GM12878 (cell line): ENCODE measurements around the gene MRPL27. TPM values are rescaled to one million over a fixed set of nuclear protein-coding genes. Genes with fewer than 3 reads are reported as not detected.

ENCODE experiments used
- ATAC-seq: fragments of 200-7000 bp; cut with Tn5 transposase; 3 replicates; pipeline ENCODE4 v1.9.1; 2020; ENCODE audit warnings: mild to moderate bottlenecking, moderate library complexity
- BruUV-seq: library from RNA; stranded (reverse); fragments of 400-500 nt; replicated peaks from 2 replicates; lab custom pipeline; 2021; lab: Mats Ljungman, UMichigan
- CTCF ChIA-PET: fragments of 300-600 bp; sonication (Branson Sonifier 250); formaldehyde crosslinking; extraction: SDS; loops from one replicate; lab custom pipeline; 2021; ENCODE audit warnings: inconsistent platforms; lab: Yijun Ruan, JAX
- POLR2A ChIA-PET: fragments of 350-600 bp; formaldehyde crosslinking; extraction: SDS; loops from one replicate; lab custom pipeline; 2021; ENCODE audit warnings: inconsistent platforms; lab: Charles Lee
- RAD21 ChIA-PET: fragments of 300-600 bp; sonication (Branson Sonifier 250); formaldehyde crosslinking; loops from one replicate; lab custom pipeline; 2023; ENCODE audit warnings: antibody characterized with exemption; ENCODE audit not compliant: unreplicated experiment; lab: Charles Lee
- SMC1A ChIA-PET: fragments of 300-600 bp; sonication (Branson Sonifier 250); formaldehyde crosslinking; loops from one replicate; lab custom pipeline; 2023; ENCODE audit not compliant: unreplicated experiment, uncharacterized antibody; lab: Charles Lee
- DNase-seq: peaks from one replicate; pipeline ENCODE4 v3.0.0-alpha.2; 2011; ENCODE audit warnings: low read depth, low spot score
- FAIRE-seq: peaks from 3 replicates; lab custom pipeline; 2011; peaks lifted over from hg19 to GRCh38; lab: Jason Lieb, UNC
- H2AFZ ChIP-seq: 2 replicates; pipeline ENCODE4 v1.6.0; 2011; ENCODE audit warnings: low read depth, low read length, control low read depth; ENCODE audit not compliant: control insufficient read depth
- H3K27ac ChIP-seq: 2 replicates; pipeline ENCODE4 v1.5.1; 2011; ENCODE audit warnings: control low read depth; ENCODE audit not compliant: control insufficient read depth, insufficient read depth
- H3K27me3 ChIP-seq, 2 experiments: replicated peaks in 1 of 2; 2 replicates each; pipeline versions ENCODE4 v1.6.0 to v1.6.1; 2011; ENCODE audit warnings: low read length in 1 of 2; ENCODE audit not compliant: control insufficient read depth in 2 of 2, insufficient read depth in 2 of 2
- H3K36me3 ChIP-seq, 2 experiments: 2 replicates each; pipeline ENCODE4 v1.5.1; 2011; ENCODE audit warnings: low read length in 1 of 2; ENCODE audit not compliant: control insufficient read depth in 2 of 2, insufficient read depth in 2 of 2
- H3K4me1 ChIP-seq: 2 replicates; pipeline ENCODE4 v1.6.1; 2011; ENCODE audit warnings: mild to moderate bottlenecking, low read length, moderate library complexity, mixed read lengths; ENCODE audit not compliant: control insufficient read depth, insufficient read depth
- H3K4me2 ChIP-seq: 2 replicates; pipeline ENCODE4 v1.6.0; 2011; ENCODE audit warnings: control low read depth; ENCODE audit not compliant: control insufficient read depth, insufficient read depth
- H3K4me3 ChIP-seq: fragments of 200-600 bp; sonication (generic); 2 replicates; pipeline ENCODE4 v1.5.1; 2016
- H3K79me2 ChIP-seq: 2 replicates; pipeline ENCODE4 v1.6.0; 2011; ENCODE audit warnings: low read length; ENCODE audit not compliant: control insufficient read depth, insufficient read depth
- H3K9ac ChIP-seq: 2 replicates; pipeline ENCODE4 v1.8.0; 2011; ENCODE audit warnings: low read length, control low read depth, mixed read lengths; ENCODE audit not compliant: control insufficient read depth, insufficient read depth
- H3K9me3 ChIP-seq: replicated peaks from 3 replicates; pipeline ENCODE4 v1.5.1; 2011; ENCODE audit warnings: mild to moderate bottlenecking, low read length; ENCODE audit not compliant: control insufficient read depth, insufficient read depth
- H4K20me1 ChIP-seq: 2 replicates; pipeline ENCODE4 v1.6.0; 2011; ENCODE audit not compliant: control insufficient read depth, insufficient read depth
- CBX3 ChIP-seq: fragments of 200-600 bp; sonication (generic); IDR thresholded peaks from 2 replicates; pipeline ENCODE4 v1.6.1; 2016; ENCODE audit warnings: low read depth, borderline replicate concordance
- CREB1 ChIP-seq: IDR thresholded peaks from 2 replicates; pipeline ENCODE4 v1.6.1; 2012; ENCODE audit warnings: low read depth, mild to moderate bottlenecking, inconsistent platforms
- DPF2 ChIP-seq: fragments of 450-650 bp; IDR thresholded peaks from 2 replicates; pipeline ENCODE4 v1.6.1; 2017; ENCODE audit warnings: mild to moderate bottlenecking
- NR2C2 ChIP-seq: IDR thresholded peaks from 2 replicates; pipeline ENCODE4 v1.6.1; 2011; ENCODE audit warnings: borderline replicate concordance, low read depth; ENCODE audit not compliant: control insufficient read depth, insufficient read length
- POLR2A ChIP-seq: IDR thresholded peaks from 2 replicates; pipeline ENCODE4 v1.6.1; 2011; ENCODE audit warnings: low read depth, mild to moderate bottlenecking, low read length
- RBBP5 ChIP-seq: fragments of 200-600 bp; sonication (generic); conservative IDR thresholded peaks from 2 replicates; pipeline ENCODE4 v1.6.1; 2016
- WGBS: methylation state at CpG from one replicate; pipeline ENCODE4 v1.1.6; 2016; ENCODE audit warnings: low lambda C conversion rate; ENCODE audit not compliant: insufficient replicate concordance, insufficient coverage; ENCODE audit errors: missing lambda C conversion rate; 5-methylcytosine and 5-hydroxymethylcytosine counted together
- in situ Hi-C: fragments of 300-500 bp; cut with MboI; formaldehyde crosslinking; loops from 9 replicates; pipeline ENCODE4 v1.14.3; 2018; ENCODE audit warnings: mixed read lengths
- intact Hi-C: fragments of 100-400 bp; cut with micrococcal nuclease; formaldehyde crosslinking; loops from one replicate; pipeline ENCODE4 v1.14.2; 2022; ENCODE audit not compliant: unreplicated experiment
- polyA plus RNA-seq, 11 experiments: library from polyadenylated mRNA; depleted of rRNA in 4 of 11; unstranded in 6 of 11; stranded (reverse) in 5 of 11; fragments of >200 nt; fragmentation: Nextera tagmentation in 4 of 11; fragmentation: Illumina TruSeq in 1 of 11; extraction: Ambion mirVana in 4 of 11; extraction: Trizol in 1 of 11; gene quantifications; 1 replicate in 1 of 11; 2 replicates in 10 of 11; pipeline versions ENCODE4 v1.2.1 to v1.2.3, GENCODE V29; 2011 to 2016; ENCODE audit warnings: inconsistent platforms in 2 of 11, missing spikeins in 2 of 11, low read depth in 1 of 11
- total RNA-seq, 4 experiments: library from RNA; depleted of rRNA in 3 of 4; stranded (reverse); fragments of >200 nt in 3 of 4; fragmentation: Illumina TruSeq in 1 of 4; extraction: Trizol in 1 of 4; gene quantifications; 2 replicates each; pipeline versions ENCODE4 v1.2.1 to v1.2.3, GENCODE V29; 2013 to 2021
- TF ChIP-seq, protein P1 (sequence below): fragments of 450-650 bp; IDR thresholded peaks from 2 replicates; pipeline ENCODE4 v1.6.1; 2014; ENCODE audit warnings: mild to moderate bottlenecking

The MRPL27 gene
- total and polyA plus RNA-seq, 10 of the 15 experiments (the other 5 are each of a cell fraction or from before 2014, with no cell fraction given), result 83.0 to 390 (median 131) TPM

DNA sequence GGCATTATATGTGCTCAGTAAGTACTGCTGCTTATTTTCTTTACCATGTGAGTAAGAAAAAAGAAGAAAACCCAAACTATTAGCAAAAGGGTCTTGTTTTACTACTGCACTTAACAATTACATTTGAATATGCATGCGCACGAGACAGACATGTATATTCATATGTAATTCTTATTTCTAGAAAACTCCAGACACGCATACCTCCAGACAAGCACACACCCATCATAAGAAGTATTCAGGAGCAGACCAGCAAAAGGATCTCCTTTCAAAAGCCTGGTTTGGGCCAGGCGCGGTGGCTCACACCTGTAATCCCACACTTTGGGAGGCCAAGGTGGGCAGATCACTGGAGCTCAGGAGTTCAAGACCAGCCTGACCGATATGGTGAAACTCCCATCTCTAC lies 16.6 kb upstream of the MRPL27 start (continued):
- no peak for TF ChIP-seq CREB1
- no peak for TF ChIP-seq DPF2
- no peak for TF ChIP-seq RBBP5
- no peak for TF ChIP-seq CBX3
- TF ChIP-seq NR2C2, result no peak
- TF ChIP-seq, all 136 proteins: peak for 0

DNA sequence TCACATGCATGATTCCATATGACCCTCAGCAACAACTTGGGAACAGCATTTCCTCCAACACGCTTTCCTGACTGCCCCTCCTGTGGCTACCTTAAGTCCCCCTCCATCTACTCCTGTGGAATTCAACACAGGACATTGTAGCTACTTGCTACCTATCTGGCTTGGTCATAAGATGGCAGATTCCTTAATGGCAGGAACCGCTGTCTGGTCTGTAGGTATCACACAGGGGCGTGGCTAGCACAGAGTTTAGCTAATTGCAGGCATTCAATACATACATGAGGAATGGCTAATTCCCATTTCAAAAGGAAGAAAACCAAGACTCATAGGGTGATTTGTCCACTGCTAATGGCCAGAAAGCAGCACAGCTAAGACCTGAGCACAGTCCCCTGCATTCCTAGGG lies 15.7 kb upstream of the MRPL27 start:
- FAIRE-seq (no peak), ATAC-seq (no peak), DNase-seq (no peak)
- in situ Hi-C loops (no loop called here), intact Hi-C loops (no loop called here)
- peaks cover 13% of the 10 kb centered on the region for H3K4me1 ChIP-seq
- H3K9ac ChIP-seq, result no peak overlapping the region
- H4K20me1 ChIP-seq, result no peaks in the 10 kb centered on the region
- no peaks in the 10 kb centered on the region for H3K27me3 ChIP-seq
- ChIA-PET RAD21 (no interaction called here), CTCF (interaction anchor here (1.0 to 1.8 kb wide), 3 partner anchors 9 to 91 kb away, joined by 3 to 5 read pairs (median 5); partner anchors contain the start of gene LRRC59), POLR2A (no interaction called here), SMC1A (no interaction called here)
- no TSS peak for BruUV-seq
- 97% methylated on average over 3 of the region's 3 CpGs for WGBS
- H3K36me3 ChIP-seq, result peaks cover 36 to 57% of the 10 kb centered on the region in 2 experiments
- H2AFZ ChIP-seq, result no peak overlapping the region
- H3K79me2 ChIP-seq, result no peaks in the 10 kb centered on the region; the same call in 1 of the 2 replicates
- TF ChIP-seq, protein P1, sequence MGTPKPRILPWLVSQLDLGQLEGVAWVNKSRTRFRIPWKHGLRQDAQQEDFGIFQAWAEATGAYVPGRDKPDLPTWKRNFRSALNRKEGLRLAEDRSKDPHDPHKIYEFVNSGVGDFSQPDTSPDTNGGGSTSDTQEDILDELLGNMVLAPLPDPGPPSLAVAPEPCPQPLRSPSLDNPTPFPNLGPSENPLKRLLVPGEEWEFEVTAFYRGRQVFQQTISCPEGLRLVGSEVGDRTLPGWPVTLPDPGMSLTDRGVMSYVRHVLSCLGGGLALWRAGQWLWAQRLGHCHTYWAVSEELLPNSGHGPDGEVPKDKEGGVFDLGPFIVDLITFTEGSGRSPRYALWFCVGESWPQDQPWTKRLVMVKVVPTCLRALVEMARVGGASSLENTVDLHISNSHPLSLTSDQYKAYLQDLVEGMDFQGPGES, result no peak
- peak; percentile 51 for TF ChIP-seq POLR2A
- H3K4me2 ChIP-seq, result no peak overlapping the region
- H3K9me3 ChIP-seq, result no peaks in the 10 kb centered on the region
- H3K4me3 ChIP-seq, result no peak overlapping the region
- H3K27ac ChIP-seq, result no peak overlapping the region
